Gastroesophageal sphincter (tissue), 3 donors: Measurements from ENCODE around the gene OR52J3.

ENCODE experiments used
- POLR2A ChIP-seq, 2 donors: fragments of 450-650 bp; IDR thresholded peaks; one replicate each; pipeline ENCODE4 v1.6.1; 2017; ENCODE audit warnings: antibody characterized with exemption in 2 of 2, mild to moderate bottlenecking in 2 of 2, moderate library complexity in 1 of 2
- TF ChIP-seq, protein P1 (sequence below), 4 experiments: fragments of 200-600 bp in 2 of 4; fragments of 450-650 bp in 2 of 4; sonication (generic) in 1 of 4; IDR thresholded peaks; one replicate each; pipeline ENCODE4 v1.5.1; 2017 to 2019; ENCODE audit warnings: antibody characterized with exemption in 4 of 4, mild to moderate bottlenecking in 2 of 4, moderate library complexity in 2 of 4

DNA sequence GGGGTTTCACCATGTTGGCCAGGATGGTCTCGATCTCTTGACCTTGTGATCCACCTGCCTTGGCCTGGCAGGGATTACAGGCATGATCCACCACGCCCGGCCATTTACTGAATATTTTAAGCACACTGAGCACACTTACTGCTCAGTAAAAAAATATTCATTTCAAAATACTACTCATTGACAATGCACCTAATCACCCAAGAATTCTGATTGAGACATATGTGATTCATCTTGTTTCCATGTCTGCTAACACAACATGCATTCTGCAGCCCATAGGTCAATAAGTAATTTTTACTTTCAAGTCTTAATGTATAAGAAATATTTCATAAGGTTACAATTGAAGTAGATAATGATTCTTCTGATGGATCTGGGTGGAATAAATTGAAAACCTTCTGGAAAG is 4.2 kb upstream of the OR52J3 start:
- TF ChIP-seq, protein P1, sequence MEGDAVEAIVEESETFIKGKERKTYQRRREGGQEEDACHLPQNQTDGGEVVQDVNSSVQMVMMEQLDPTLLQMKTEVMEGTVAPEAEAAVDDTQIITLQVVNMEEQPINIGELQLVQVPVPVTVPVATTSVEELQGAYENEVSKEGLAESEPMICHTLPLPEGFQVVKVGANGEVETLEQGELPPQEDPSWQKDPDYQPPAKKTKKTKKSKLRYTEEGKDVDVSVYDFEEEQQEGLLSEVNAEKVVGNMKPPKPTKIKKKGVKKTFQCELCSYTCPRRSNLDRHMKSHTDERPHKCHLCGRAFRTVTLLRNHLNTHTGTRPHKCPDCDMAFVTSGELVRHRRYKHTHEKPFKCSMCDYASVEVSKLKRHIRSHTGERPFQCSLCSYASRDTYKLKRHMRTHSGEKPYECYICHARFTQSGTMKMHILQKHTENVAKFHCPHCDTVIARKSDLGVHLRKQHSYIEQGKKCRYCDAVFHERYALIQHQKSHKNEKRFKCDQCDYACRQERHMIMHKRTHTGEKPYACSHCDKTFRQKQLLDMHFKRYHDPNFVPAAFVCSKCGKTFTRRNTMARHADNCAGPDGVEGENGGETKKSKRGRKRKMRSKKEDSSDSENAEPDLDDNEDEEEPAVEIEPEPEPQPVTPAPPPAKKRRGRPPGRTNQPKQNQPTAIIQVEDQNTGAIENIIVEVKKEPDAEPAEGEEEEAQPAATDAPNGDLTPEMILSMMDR (IDR thresholded peaks at IDR 0.05), result no peak
- TF ChIP-seq POLR2A (IDR thresholded peaks at IDR 0.05), result no peak
